HG03342 (cell line): Measurements from ENCODE around the gene GOLPH3L.
A peak's percentile ranks its signal among the peaks of the same experiment; 100 is the strongest.
"Not testable (repeated sequence)": the region's sequence is repeated elsewhere in the genome, so short reads cannot be mapped to it uniquely, and the experiment has no call there.

Experiments used
- ATAC-seq: cut with Tn5 transposase; IDR thresholded peaks from one replicate; pipeline ENCODE4 v1.9.1; 2021; ENCODE audit warnings: mild to moderate bottlenecking, moderate library complexity; ENCODE audit not compliant: unreplicated experiment

The GOLPH3L gene

DNA sequence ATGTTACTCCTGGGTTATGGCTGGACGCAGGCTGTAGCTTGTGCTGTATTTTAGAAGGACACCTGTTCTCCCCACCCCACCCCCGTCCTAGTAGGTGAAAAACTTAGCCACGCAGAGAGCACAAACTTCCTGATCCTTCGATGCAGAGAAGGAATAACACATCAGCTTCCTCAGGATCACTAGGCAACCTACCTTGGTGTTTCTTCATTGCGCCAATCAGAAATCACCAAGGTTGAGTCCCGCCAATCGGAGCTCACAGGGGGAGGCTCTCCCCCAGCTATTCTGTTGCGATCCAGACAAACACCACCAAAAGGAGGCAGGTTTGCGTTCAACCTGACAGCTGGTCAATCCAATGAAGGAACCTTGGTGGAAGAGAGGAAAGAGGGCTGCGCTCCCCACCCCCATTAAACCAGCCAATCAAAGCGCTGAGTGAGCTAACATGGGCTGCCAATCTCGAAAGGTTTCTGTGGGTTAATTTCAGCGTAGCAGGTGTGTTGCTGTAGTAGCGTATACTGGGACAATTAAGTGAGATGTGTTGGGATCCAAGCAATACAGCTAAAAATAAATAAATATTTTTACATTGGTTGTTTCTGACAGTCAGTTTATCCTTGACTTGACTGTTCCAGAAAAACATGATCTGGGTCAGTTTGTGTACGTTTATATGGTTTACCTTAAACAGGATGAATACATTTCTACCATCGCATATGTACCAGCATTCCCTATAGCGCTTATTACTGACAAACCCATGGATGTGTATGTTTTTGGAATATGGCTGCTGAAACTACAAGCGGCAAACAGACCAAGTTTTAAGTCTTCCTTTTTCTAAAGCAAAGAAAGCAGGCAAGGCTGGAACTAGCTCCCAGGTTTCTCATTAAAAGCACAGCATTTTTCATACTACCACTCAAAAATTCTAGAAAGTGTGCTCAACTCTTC is at the start of gene GOLPH3L:
Gene GOLPH3L, minus strand, starts transcription at position 160 of the 933 bp plus-strand sequence. CDS start 2,316 bp downstream, outside the sequence.
- peak; percentile 98 for ATAC-seq

DNA sequence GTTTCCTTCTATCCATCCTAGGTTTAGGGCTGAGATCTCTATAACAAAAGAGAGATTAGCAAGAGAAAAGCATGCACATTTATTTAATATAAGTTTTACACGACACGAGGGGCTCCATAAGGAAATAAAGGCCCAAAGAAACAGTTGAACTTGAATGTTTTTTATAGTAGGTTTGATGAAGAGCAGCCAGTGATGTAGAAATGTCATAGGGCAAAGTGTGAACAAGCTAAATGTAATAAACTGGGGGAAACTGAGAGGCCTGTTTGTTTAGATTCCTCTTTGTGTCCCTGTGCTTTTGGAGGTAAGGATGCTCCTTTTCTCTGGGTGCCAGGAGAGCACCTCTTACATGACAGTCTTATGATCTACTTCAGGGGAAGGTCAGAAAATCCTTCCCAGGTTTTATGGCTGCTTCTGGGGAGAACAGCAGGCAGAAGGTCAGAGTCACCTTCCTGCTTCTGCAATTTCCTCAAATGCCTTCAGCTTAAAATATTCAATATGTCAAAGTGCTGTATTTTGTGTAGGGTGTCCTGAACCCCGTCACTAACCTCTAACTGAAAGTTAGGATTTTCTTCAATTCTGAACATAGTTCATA is 33.3 kb upstream of the GOLPH3L start:
- no peak for ATAC-seq

DNA sequence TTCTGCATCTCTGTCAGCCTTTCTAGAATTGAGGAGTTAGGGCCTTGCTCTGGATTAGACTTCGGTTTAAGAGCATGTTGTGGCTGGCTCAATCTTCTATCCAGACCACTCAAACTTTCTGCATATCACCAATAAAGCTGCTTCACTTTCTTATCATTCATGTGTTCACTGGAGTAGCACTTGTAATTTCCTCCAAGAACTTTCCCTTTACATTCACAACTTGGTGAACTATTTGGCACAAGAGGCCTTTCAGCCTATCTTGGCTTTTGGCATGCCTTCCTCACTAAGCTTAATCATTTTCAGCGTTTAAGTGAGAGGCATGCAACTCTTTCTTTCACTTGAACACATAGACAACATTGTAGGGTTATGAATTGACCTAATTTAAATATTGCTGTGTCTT is 27.4 kb upstream of the GOLPH3L start:
- no peak for ATAC-seq

DNA sequence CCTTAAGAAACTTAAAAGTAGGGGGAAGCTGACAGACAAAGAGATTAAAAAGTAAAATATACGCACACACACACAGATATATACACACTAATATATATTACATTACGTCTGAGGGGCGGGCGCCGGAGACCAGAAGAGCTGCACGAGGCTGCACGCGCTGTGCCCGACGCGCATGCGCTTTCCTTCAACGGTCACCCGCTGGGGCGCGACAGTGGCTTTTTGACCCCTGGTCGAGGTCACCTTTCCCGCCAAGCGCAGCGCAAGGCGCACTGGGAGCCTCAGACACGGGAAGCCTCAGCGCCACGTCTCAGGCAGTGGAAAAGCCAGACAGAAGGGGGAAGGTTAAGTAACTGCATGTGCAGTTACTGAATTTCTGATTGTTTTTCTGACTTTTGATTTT is 23.7 kb upstream of the GOLPH3L start, which contains the start of gene HORMAD1:
Gene HORMAD1, minus strand, starts transcription at position 193 of the 400 bp plus-strand sequence. CDS start 1,390 bp downstream, outside the sequence.
- no peak for ATAC-seq

DNA sequence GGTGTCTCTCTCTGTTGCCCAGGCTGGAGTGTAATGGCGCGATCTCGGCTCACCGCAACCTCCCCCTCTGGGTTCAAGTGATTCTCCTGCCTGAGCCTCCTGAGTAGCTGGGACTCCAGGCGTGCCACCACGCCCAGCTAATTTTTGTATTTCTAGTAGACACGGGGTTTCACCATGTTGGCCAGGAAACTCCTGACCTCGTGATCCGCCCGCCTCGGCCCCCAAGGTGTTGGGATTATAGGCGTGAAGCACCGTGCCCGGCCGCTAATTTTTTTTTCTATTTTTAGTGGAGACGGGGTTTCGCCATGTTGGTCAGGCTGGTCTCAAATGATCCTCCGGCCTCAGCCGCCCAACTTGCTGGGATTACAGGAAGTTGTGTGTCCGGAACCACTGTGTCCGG is 23.1 kb upstream of the GOLPH3L start:
- no peak for ATAC-seq

DNA sequence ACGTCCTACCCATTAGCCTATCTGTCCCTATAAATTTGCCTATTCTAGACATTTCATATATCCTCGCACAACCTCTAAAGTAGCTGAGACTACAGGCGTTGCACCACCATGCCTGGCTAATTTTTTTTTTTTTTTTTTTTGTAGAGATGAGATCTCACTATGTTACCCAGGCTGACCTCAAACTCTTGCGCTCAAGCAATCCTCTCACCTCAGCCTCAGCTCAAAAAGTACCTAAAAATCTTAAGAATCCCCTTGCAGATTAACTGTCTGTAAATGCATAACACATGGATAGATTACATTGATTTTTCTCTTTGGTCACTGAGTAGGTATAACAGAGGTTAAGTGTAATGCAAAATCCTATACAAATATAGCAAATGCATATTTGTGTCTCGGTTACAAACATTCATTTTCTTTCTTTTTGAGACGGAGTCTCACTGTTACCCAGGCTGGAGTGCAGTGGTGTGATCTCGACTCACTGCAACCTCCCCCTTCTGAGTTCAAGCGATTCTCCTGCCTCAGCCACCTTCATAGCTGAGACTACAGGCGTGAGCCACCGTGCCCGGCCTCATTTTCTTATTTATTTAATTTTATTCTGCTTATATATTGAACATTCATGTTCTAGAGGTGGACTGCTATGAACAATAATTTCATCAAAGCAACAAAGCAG is 21.4 kb upstream of the GOLPH3L start:
- no peak for ATAC-seq

DNA sequence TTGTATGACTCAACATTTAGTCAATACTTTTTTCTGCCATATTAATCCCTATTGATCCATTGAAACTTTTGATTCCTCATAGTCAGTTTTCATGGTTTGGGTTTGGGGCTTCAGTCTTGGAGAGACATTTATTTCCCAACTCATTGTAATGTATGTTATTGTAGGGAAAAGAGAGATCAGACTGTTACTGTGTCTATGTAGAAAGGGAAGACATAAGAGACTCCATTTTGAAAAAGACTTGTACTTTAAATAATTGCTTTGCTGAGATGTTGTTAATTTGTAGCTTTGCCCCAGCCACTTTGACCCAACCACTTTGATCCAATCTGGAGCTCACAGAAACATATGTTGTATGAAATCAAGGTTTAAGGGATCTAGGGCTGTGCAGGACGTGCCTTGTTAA is 12.1 kb upstream of the GOLPH3L start:
- not testable (repeated sequence) for ATAC-seq

DNA sequence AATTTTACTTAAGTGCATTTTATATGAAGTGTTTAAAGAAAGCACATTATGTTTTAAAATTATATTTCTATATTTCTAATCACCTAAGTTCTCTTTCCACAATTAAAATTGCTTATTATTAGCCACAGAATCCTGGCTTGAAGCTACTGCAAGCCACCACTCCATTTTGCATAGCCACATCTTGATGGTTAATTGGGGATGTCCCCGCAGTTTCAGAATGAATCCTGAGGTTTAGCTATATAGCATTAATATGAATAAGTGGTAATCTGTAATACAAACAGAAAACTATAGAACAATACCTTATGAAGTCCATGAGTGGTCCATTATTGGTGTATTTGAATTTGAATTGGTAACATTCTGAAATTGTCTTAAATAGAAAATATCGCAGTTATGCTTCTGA is 11.6 kb upstream of the GOLPH3L start:
- peak; percentile 58 for ATAC-seq

DNA sequence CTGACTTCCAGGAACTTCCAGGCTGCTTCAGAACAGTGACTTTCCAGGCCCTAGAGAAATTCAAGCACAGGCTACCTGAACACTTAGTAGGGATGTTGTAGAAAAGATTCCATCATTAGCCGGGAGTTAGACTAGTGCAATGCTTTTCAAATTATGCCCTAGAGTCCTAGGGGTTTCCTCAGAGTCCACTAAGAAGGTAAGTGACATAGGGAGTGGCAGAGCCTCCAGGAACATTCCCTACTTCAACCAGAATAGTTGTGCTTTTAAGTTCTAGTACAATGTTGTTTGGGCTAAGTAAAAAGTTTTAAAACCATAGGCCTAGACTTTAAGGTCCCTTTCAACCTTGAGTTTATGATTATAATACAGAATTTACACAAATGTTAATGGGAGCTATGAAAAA is 9.1 kb upstream of the GOLPH3L start:
- no peak for ATAC-seq

DNA sequence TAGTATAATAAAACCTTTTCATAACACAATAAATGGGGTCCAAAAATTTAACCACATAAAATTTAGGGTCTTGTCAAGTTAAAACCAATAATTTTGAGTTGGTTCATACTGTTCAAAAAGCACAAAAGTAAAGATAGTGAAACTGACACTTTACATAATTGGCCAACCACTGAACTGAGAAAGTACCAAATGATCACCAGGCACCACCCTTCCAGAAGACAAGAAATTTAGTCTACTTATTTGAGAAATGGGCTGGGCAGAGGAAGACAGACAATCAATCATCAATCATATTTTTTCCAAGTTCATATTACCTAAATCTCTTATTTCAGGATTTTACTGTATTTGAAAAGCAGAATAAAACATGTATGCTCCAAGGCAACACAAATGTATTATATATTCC is 6.5 kb upstream of the GOLPH3L start:
- no peak for ATAC-seq

DNA sequence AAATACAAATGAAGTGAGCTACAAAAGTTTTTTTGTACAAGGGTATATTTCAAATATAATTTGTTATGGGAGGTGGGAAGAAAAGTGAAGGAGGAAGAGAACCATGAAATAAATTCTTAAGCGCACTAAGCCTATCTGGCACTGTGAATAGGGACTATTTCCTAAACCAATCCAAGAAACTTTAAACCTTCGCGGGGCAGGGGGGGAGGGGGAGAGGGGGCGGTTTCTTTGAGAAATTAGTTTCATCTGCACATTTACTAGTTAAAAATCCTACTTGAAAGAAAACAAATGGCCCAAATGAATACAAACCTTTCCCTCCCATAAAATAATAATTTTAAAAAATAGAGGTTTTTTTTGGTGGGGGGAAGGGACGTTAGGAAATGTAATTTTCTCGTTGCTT is 364 bp downstream of the GOLPH3L start:
- ATAC-seq: no peak

DNA sequence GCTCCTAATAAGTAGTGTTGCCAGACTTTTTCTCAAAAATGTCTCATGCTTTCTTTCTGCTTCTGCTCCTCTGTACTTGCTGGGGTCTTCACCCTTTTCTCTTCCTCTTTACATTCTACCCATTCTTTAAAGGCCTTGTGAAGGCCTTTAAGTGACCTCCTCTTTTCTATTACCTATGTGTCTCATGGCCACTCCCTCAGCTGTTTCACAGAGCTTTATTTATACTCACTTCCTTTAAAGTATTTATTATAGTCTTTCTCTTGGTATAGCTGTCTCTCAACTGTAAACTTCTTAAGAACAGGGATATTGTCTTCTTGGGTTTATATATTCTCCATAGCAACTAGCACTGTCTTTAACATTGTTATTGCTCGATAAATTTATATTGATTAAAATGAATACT is 792 bp downstream of the GOLPH3L start:
- no peak for ATAC-seq

DNA sequence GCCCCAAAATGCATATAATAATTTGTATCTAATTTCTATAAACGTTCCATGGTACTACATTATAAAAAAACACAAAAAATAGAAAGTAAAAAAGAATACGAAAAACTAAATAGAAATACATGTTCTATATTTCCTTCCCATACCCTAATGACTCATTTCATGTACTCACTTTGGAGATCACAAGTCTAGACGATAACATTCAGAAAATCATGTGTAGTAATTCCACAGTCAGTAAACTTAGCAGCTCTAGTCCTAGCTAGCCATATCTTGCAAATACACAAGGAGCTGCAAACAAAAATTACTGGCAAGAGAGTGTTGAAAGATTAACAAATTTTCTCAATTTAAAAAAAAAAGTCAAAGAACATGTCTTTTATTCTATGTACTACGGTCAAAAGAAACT is 1.4 kb downstream of the GOLPH3L start:
- no peak for ATAC-seq

DNA sequence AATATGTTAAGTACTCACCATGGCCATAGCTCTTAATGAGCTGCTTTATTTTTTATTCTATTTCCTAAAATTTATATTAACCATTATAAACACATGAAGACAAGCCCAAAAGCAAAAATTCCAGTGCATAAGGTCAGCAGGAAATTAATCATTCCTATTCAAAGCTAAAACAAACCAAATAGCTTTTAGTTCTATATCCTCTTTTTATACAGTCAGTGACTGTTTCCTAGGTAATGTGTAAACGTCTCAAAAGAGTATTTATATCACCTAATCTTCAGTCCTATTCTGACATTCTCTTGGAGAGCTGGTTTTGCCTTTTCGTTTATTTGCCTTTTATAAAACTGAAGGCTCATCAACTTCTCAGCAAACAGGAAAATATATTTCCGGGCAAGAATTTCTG is 4.2 kb downstream of the GOLPH3L start:
- ATAC-seq: no peak

DNA sequence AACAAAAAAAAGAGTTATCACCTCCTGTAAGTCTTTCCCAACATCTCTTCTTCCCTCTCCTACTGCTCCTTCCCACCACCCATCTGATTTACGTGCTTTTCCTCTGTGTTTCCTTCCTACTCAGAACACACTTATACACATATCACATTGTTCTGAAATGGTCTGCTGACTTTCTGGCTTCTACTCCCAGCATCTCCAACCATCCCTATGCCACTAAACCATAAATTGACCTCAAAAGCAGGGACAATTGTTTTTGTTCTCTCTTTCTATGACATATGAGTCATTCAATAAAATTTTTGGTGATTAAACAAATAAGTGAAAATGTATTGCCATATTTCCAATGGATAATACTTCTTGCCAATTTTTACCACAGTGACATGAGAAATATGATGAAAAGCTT is 8.2 kb downstream of the GOLPH3L start:
- no peak for ATAC-seq

DNA sequence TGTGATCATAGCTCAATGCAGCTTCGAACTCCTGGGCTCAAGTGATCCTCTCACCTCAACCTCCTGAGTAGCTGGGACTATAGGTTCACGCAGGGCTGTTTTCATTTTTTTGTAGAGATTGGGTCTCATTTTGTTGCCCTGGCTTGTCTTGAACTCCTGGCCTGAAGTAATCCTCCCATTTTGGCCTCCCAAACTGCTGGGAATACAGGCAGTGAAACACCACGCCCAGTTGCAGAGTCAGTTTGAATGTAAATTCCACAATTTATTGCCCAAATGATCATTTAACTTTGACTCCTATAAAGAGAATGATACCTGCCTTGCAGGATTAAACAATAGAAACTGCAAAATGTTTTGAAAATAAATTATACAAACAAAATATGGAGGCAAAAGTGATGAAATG is 10.7 kb downstream of the GOLPH3L start:
- ATAC-seq: no peak

DNA sequence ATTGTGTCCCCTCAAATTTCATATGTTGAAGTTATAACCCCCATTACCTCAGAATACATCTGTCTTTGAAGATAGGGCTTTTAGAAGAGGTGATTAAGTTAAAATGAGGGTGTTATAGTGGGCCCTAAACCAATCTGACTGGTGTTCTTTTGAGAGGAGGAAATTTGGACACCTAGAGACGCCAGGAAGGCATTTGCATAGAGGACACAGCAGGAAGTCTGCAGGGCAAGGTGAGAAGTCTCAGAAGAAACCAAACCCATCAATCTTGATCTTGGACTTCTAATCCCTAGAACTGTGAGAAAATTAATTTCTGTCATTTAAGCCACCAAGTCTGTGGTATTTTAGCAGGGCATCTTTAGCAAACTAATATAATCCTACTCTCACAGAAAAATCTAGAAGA is 13.0 kb downstream of the GOLPH3L start:
- no peak for ATAC-seq

DNA sequence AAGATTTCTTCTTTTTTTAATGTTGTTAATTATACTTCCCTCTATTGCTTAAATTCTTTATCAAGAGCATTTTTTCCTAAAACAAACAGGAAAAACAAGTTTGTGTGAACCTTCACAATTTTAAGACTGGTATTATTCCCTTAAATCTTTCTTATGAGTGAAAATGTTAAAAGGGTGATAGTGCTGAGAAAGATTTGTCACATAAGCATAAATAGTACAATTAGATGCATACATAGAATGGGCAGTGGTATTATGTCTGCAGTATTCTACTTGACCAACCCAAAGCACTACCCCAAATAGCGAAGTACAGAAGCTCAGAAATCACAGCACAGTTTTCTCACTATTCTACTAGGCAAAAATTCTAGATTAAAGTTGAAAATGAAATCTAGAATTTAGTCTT is 18.0 kb downstream of the GOLPH3L start:
- ATAC-seq: no peak

DNA sequence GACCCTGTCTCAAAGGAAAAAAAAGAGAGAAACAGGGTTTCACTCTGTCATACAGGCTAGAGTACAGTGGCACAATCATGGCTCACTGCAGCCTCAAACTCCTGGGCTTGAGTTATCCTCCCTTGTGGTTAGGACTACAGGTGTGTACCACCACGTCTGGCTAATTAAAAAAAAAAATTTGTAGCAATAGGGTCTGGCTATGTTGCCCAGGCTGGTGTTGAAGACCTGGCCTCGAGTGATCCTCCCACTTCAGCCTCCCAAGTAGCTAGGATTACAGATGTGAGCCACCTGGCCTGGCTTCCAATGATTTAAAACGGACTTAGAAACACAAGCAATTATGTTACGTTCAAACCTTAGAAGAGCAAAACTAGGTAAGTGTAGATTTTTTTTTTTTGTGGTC is 22.1 kb downstream of the GOLPH3L start:
- ATAC-seq: no peak

DNA sequence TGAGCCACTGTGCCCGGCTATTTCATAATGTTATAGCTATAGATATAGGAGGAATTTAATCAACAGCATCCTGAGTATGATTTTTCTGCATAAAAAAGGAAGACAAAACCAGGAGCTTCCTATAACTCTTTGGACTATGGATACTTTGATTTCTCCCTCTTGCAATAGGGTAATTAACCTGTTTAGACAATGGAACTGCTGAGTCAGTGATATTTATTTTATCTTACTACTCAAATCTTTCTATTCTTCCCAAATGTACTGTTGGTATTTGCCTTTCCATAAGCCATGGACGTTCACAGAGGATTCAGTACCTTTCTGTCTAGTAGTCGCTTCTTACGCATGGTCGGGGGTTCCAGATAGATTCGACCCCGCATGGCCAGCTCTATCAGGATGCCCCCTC is 33.6 kb downstream of the GOLPH3L start:
- ATAC-seq: no peak

DNA sequence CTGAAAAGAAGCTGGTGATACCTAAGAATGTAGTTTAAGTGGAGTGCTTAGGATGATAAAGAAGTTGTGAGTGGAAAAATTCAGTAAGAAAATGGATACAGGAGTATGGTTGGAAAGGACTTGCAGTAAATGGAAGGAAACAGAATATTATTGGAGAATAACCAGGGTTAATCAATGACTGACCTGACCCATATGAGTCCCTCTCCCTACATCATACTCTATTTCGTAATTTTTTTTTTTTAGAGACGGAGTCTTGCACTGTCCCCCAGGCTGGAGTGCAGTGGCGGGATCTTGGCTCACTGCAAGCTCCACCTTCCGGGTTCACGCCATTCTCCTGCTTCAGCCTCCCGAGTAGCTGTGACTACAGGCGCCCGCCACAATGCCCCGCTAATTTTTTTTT is 34.1 kb downstream of the GOLPH3L start:
- ATAC-seq: no peak

DNA sequence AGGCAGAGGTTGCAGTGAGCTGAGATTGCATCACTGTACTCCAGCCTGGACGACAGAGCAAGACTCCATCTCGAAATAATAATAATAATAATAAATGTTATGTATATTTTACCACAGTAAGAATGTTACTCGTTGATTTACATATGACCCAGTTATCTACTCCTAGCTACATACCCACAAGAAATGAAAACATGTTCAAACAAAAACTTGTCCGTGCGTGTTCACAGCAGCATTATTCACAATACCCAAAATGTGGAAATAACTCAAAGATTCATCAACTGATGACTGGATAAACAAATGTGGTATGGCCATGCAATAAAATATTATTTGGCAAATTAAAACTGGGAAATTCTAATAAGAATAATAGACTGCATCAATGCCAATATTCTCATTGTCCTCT is 35.8 kb downstream of the GOLPH3L start:
- no peak for ATAC-seq
